Panc1 (cell line): ENCODE results near the gene STX12. TPM values are rescaled to one million over a fixed set of nuclear protein-coding genes. Genes with fewer than 3 reads are reported as not detected.

Source experiments
- ATAC-seq: fragments of 200-7000 bp; cut with Tn5 transposase; 2 replicates; pipeline ENCODE4 v1.9.1; 2020; ENCODE audit warnings: mild to moderate bottlenecking, moderate library complexity
- BruUV-seq: library from RNA; stranded (reverse); fragments of 400-500 nt; replicated peaks from 2 replicates; lab custom pipeline; 2021; lab: Mats Ljungman, UMichigan
- CTCF ChIA-PET: fragments of 300-600 bp; sonication (Branson Sonifier 250); formaldehyde crosslinking; loops from one replicate; lab custom pipeline; 2022; ENCODE audit warnings: antibody characterized with exemption; lab: Charles Lee
- POLR2A ChIA-PET: fragments of 300-600 bp; sonication (Branson Sonifier 250); formaldehyde crosslinking; loops from one replicate; lab custom pipeline; 2022; ENCODE audit warnings: antibody characterized with exemption; lab: Charles Lee
- DNase-seq: peaks from one replicate; pipeline ENCODE4 v3.0.0-alpha.2; 2010; ENCODE audit warnings: low read depth, low spot score
- H3K27ac ChIP-seq: 2 replicates; pipeline ENCODE4 v1.5.1; 2011; ENCODE audit warnings: mild to moderate bottlenecking, low read length, inconsistent platforms
- H3K27me3 ChIP-seq: fragments of 200-500 bp; sonication (Bioruptor generic); 2 replicates; pipeline ENCODE4 v1.6.0; 2014; ENCODE audit warnings: low read length, inconsistent platforms; ENCODE audit not compliant: control insufficient read depth, insufficient read depth
- H3K36me3 ChIP-seq: fragments of 200-500 bp; sonication (Bioruptor generic); 2 replicates; pipeline ENCODE4 v1.5.1; 2014; ENCODE audit warnings: inconsistent platforms, mild to moderate bottlenecking, low read length, moderate library complexity; ENCODE audit not compliant: control insufficient read depth, insufficient read depth
- H3K4me1 ChIP-seq: 2 replicates; pipeline ENCODE4 v1.5.1; 2011; ENCODE audit warnings: inconsistent platforms, mild to moderate bottlenecking, low read length, moderate library complexity; ENCODE audit not compliant: control insufficient read depth, insufficient read depth
- H3K4me3 ChIP-seq, 2 experiments: 2 replicates each; pipeline ENCODE4 v1.5.1; 2011 to 2012; ENCODE audit warnings: low read depth in 2 of 2, low read length in 2 of 2, mild to moderate bottlenecking in 2 of 2, inconsistent platforms in 1 of 2, moderate library complexity in 1 of 2
- H3K9me3 ChIP-seq: fragments of 200-500 bp; sonication (Bioruptor generic); 2 replicates; pipeline ENCODE4 v1.5.1; 2014; ENCODE audit warnings: low read depth, mild to moderate bottlenecking, inconsistent platforms, low read length, moderate library complexity; ENCODE audit not compliant: control insufficient read depth, insufficient read depth
- CTCF ChIP-seq: fragments of 450-650 bp; IDR thresholded peaks from 2 replicates; pipeline ENCODE4 v1.5.1; 2017; ENCODE audit warnings: mild to moderate bottlenecking
- POLR2AphosphoS5 ChIP-seq: IDR thresholded peaks from 2 replicates; pipeline ENCODE4 v1.6.1; 2012; ENCODE audit warnings: mild to moderate bottlenecking, low read depth, low read length, moderate library complexity
- REST ChIP-seq, 2 experiments: IDR thresholded peaks; 2 replicates each; pipeline ENCODE4 v1.6.1; 2011 to 2012; ENCODE audit warnings: low read depth in 2 of 2, control low read depth in 1 of 2, low read length in 1 of 2, mild to moderate bottlenecking in 1 of 2, moderate library complexity in 1 of 2; ENCODE audit not compliant: insufficient read depth in 1 of 2
- SIN3A ChIP-seq: IDR thresholded peaks from 2 replicates; pipeline ENCODE4 v1.6.1; 2012; ENCODE audit warnings: low read depth, mild to moderate bottlenecking, low read length, moderate library complexity, borderline replicate concordance; ENCODE audit not compliant: insufficient read depth
- TCF7L2 ChIP-seq: IDR thresholded peaks from 2 replicates; pipeline ENCODE4 v1.6.1; 2011; ENCODE audit warnings: mild to moderate bottlenecking, low read depth, low read length, inconsistent platforms
- in situ Hi-C: cut with HindIII; loops from 2 replicates; pipeline ENCODE4 v1.10.0; 2016; ENCODE audit warnings: low sequenced_read_pairs, low pct_unique_long_range_greater_than_20kb
- intact Hi-C: fragments of 100-400 bp; cut with micrococcal nuclease; formaldehyde crosslinking; loops from one replicate; pipeline ENCODE4 v1.10.0; 2022; ENCODE audit not compliant: unreplicated experiment
- total RNA-seq: library from RNA; stranded (reverse); gene quantifications from one replicate; pipeline ENCODE4 v1.2.1, GENCODE V29; 2021; ENCODE audit not compliant: unreplicated experiment

Gene STX12
- total RNA-seq, 1 experiment from 2014 or later: 25.3 TPM

GRCh38 chr1:27861436-27861835 is 88.4 kb downstream of the STX12 start:
- intact Hi-C loops: loop anchor here (2.0 kb wide), 1 partner anchor 117 kb away; no protein-coding TSS in a partner anchor
- in situ Hi-C loops: no loop called here

GRCh38 chr1:27862004-27862403 is 89.0 kb downstream of the STX12 start:
- no peak overlapping the region for H3K4me3 ChIP-seq
- ChIA-PET CTCF (no interaction called here), POLR2A (no interaction called here)
- no peak for TF ChIP-seq CTCF
- no peak for TF ChIP-seq POLR2AphosphoS5
- TF ChIP-seq TCF7L2: no peak
- TF ChIP-seq SIN3A: no peak
- TF ChIP-seq REST (IDR thresholded peaks at IDR 0.05; ENCODE audit: insufficient read depth in 1 of 2, low read depth in 2 of 2, low read length in 1 of 2): no peak
- H3K4me1 ChIP-seq: no peaks in the 10 kb centered on the region
- no peaks in the 10 kb centered on the region for H3K36me3 ChIP-seq
- no peak overlapping the region for H3K27ac ChIP-seq
- ATAC-seq: no peak
- H3K9me3 ChIP-seq: no peaks in the 10 kb centered on the region
- in situ Hi-C loops (no loop called here), intact Hi-C loops (no loop called here)
- no peaks in the 10 kb centered on the region for H3K27me3 ChIP-seq
- BruUV-seq: no TSS peak
- DNase-seq: no peak

More at GRCh38 chr1:27861436-27861835, 88.4 kb downstream of the STX12 start:
- H3K4me3 ChIP-seq: no peak overlapping the region
- no peak overlapping the region for H3K27ac ChIP-seq
- CTCF ChIA-PET: no interaction called here
- BruUV-seq: no TSS peak
- no peaks in the 10 kb centered on the region for H3K4me1 ChIP-seq
- H3K27me3 ChIP-seq: no peaks in the 10 kb centered on the region
- POLR2A ChIA-PET: no interaction called here
- TF ChIP-seq TCF7L2 (no peak), POLR2AphosphoS5 (no peak), CTCF (no peak), SIN3A (no peak), REST (IDR thresholded peaks at IDR 0.05; ENCODE audit: insufficient read depth in 1 of 2, low read depth in 2 of 2, low read length in 1 of 2) (no peak)
- DNase-seq (no peak), ATAC-seq (no peak)
- no peaks in the 10 kb centered on the region for H3K9me3 ChIP-seq
- H3K36me3 ChIP-seq: no peaks in the 10 kb centered on the region
